T47D (cell line): ENCODE data around the gene CBFA2T3.

Experiments used
- DNase-seq, 2 experiments: peaks; one replicate each; pipeline versions ENCODE4 v3.0.0 to v3.0.0-alpha.2; 2011 to 2012; ENCODE audit warnings: low read depth in 1 of 2, low spot score in 1 of 2
- JUND ChIP-seq: IDR thresholded peaks from 2 replicates; pipeline ENCODE4 v1.6.1; 2012; ENCODE audit warnings: low read depth
- in situ Hi-C: cut with HindIII; loops from 2 replicates; pipeline ENCODE4 v1.10.0; 2016; ENCODE audit warnings: low sequenced_read_pairs, low pct_unique_long_range_greater_than_20kb

The CBFA2T3 gene

GRCh38 chr16:88880226-88881006, 96.6 kb downstream of the CBFA2T3 start:
- in situ Hi-C loops = no loop called here
- no peak for TF ChIP-seq JUND
- DNase-seq = no peak

- no peak for DNase-seq
- no peak for TF ChIP-seq JUND
- in situ Hi-C loops = no loop called here
Observed at GRCh38 chr16:88879788-88880055, 97.3 kb downstream of the CBFA2T3 start.

GRCh38 chr16:88878967-88879787, 97.8 kb downstream of the CBFA2T3 start:
- TF ChIP-seq JUND = no peak
- no peak for DNase-seq
- in situ Hi-C loops = no loop called here

DNA sequence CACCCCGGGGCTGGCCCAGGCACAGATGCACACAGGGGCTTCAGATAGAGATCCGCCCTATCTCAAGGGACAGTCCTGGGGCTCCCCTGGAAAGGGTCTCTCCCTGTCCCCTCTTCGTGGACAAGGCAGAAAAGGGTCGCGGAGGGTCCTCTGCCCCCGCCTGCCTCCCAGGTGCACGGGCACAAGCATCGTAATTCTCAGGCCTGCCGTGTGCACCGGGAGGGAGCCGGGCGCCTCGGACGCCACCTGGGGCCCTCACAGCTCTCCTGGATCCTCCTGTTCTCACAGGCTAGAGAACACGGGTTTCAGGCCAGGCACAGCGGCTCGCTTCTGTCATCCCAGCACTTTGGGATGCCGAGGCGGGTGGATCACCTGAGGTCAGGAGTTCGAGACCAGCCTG, 98.7 kb downstream of the CBFA2T3 start:
- DNase-seq = no peak
- no peak for TF ChIP-seq JUND
- in situ Hi-C loops = no loop called here

- in situ Hi-C loops = no loop called here
Observed at GRCh38 chr16:88877564-88878289, 99.3 kb downstream of the CBFA2T3 start.

DNA sequence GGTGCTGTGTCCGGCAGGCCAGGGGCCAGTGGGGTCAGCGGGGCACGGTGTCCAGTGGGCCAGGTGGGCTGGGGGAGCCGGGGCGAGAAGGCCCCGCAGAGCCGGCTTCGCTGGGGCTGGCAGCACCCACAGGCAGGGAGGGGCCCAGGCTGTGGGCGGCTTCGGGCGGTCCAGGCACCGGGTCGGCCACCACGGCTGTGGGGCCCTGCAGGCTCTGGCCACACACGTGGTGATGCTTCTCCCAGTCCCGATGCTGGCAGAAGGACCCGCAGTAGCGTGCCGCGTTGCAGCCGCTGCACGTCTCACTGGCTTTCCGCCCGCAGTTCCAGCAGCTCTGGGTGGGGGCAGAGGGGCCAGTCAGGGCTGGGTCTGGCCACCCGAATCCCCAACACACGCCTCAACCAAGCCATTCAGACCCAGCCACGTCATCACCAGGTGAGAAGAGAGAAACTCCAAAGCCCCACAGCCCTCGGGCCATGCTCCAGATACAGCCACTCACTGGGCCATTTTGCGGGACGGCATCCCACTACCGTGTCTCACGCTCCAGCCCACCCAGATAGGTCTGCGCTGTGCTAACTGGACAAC, 100.0 kb downstream of the CBFA2T3 start:
- no peak for TF ChIP-seq JUND
- in situ Hi-C loops = no loop called here
- DNase-seq = no peak

More at GRCh38 chr16:88877564-88878289, 99.3 kb downstream of the CBFA2T3 start:
- no peak for TF ChIP-seq JUND
- no peak for DNase-seq

DNA sequence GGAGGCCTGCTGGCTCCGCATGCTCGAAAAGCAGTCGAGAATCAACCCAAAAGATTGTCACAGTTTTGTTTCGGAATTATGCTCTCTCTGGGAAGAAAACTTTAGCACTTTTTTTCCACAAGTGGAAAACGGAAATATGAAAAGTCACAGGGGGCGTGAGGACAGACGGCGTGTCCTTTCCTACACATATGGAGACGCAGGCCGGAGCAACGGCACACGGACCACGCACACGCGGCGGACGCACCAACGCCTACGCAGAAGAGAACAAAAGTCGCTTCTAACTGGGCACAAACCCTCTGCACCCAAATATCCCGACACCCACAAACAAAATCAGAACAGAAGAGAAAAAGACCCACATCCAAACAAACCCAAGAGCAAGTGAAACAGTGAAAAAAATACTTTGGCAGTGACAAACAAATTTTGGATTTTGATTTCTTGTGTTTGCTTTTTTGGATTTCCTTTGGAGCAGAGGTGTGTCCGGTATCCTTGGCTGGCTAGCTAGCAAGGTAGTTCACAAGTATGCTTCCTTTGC, 101.2 kb downstream of the CBFA2T3 start:
- in situ Hi-C loops = no loop called here
- no peak for DNase-seq
- no peak for TF ChIP-seq JUND

- in situ Hi-C loops = no loop called here
- DNase-seq = no peak
- no peak for TF ChIP-seq JUND
Observed at GRCh38 chr16:88874938-88875599, 101.9 kb downstream of the CBFA2T3 start.

- no peak for TF ChIP-seq JUND
- no peak for DNase-seq
- in situ Hi-C loops = no loop called here
Observed at GRCh38 chr16:88872650-88873331, 104.2 kb downstream of the CBFA2T3 start.

- in situ Hi-C loops = no loop called here
- no peak for DNase-seq
- no peak for TF ChIP-seq JUND
Observed at GRCh38 chr16:88871730-88872416, 105.1 kb downstream of the CBFA2T3 start.

- no peak for DNase-seq
- in situ Hi-C loops = no loop called here
- TF ChIP-seq JUND = no peak
Observed at GRCh38 chr16:88871349-88871702, 105.7 kb downstream of the CBFA2T3 start.
